T-cell (primary cell): ENCODE measurements around the gene DNAJC3. TPM values are rescaled to one million over a fixed set of nuclear protein-coding genes. Genes with fewer than 3 reads are reported as not detected.
"Not testable (repeated sequence)": the region's sequence is repeated elsewhere in the genome, so short reads cannot be mapped to it uniquely, and the experiment has no call there.

ENCODE experiments used
- ATAC-seq, 4 experiments: fragments of 200-7000 bp in 3 of 4; fragments of 150-1000 bp in 1 of 4; cut with Tn5 transposase; replicated peaks in 1 of 4; 1 replicate in 3 of 4; 2 replicates in 1 of 4; pipeline ENCODE4 v1.10.0; 2021; ENCODE audit warnings: moderate library complexity in 3 of 4, mild to moderate bottlenecking in 2 of 4, moderate number of reproducible peaks in 1 of 4
- CTCF ChIA-PET, 2 donors: fragments of 300-600 bp; sonication (Branson Sonifier 250); formaldehyde crosslinking; loops; one replicate each; lab custom pipeline; 2022; ENCODE audit warnings: antibody characterized with exemption in 2 of 2; lab: Charles Lee
- POLR2A ChIA-PET, 2 donors: fragments of 300-600 bp; sonication (Branson Sonifier 250); formaldehyde crosslinking; loops; one replicate each; lab custom pipeline; 2022; ENCODE audit warnings: antibody characterized with exemption in 2 of 2; lab: Charles Lee
- DNase-seq, 35 experiments: peaks; one replicate each; pipeline versions ENCODE4 v3.0.0 to v3.0.0-alpha.2; 2013 to 2023
- H3K27ac ChIP-seq: one replicate; pipeline ENCODE4 v1.5.1; 2013; ENCODE audit warnings: low read length
- H3K27me3 ChIP-seq, 2 experiments: replicated peaks in 1 of 2; 1 replicate in 1 of 2; 2 replicates in 1 of 2; pipeline versions ENCODE4 v1.6.1 to v1.7.0; 2013; ENCODE audit warnings: low read length in 1 of 2, mixed read lengths in 1 of 2; ENCODE audit not compliant: control insufficient read depth in 2 of 2, insufficient read depth in 2 of 2; ENCODE audit errors: extremely low read depth in 1 of 2
- H3K36me3 ChIP-seq, 2 donors: 1 replicate in 1 of 2; 2 replicates in 1 of 2; pipeline versions ENCODE4 v1.6.1 to v1.7.0; 2013; ENCODE audit warnings: low read length in 1 of 2; ENCODE audit not compliant: control insufficient read depth in 2 of 2, insufficient read depth in 1 of 2; ENCODE audit errors: extremely low read depth in 1 of 2
- H3K4me1 ChIP-seq, 2 experiments: 1 replicate in 1 of 2; 2 replicates in 1 of 2; pipeline versions ENCODE4 v1.6.1 to v1.7.0; 2013; ENCODE audit warnings: low read length in 2 of 2, mixed read lengths in 1 of 2; ENCODE audit not compliant: insufficient read depth in 2 of 2, control insufficient read depth in 1 of 2; ENCODE audit errors: extremely low read depth in 1 of 2
- H3K4me3 ChIP-seq, 2 donors: 1 replicate in 1 of 2; 2 replicates in 1 of 2; pipeline versions ENCODE4 v1.5.1 to v1.7.0; 2013; ENCODE audit warnings: mild to moderate bottlenecking in 2 of 2, low read length in 1 of 2, moderate library complexity in 1 of 2; ENCODE audit not compliant: control insufficient read depth in 1 of 2; ENCODE audit errors: extremely low read depth in 1 of 2
- H3K9me3 ChIP-seq: 2 replicates; pipeline ENCODE4 v1.7.0; 2013
- H3K27ac Mint-ChIP-seq, 2 donors: one replicate each; pipeline ENCODE4 v1.8.0; 2020 to 2021; ENCODE audit warnings: mild to moderate bottlenecking in 2 of 2, mixed read lengths in 2 of 2
- H3K27me3 Mint-ChIP-seq, 2 donors: one replicate each; pipeline ENCODE4 v1.8.0; 2021 to 2022; ENCODE audit warnings: mixed read lengths in 2 of 2
- H3K36me3 Mint-ChIP-seq: one replicate; pipeline ENCODE4 v1.8.0; 2021; ENCODE audit warnings: mixed read lengths
- H3K4me1 Mint-ChIP-seq, 3 donors: one replicate each; pipeline ENCODE4 v1.8.0; 2020 to 2022; ENCODE audit warnings: mixed read lengths in 3 of 3, mild to moderate bottlenecking in 1 of 3
- H3K4me3 Mint-ChIP-seq, 3 donors: one replicate each; pipeline ENCODE4 v1.8.0; 2020 to 2022; ENCODE audit warnings: mild to moderate bottlenecking in 3 of 3, mixed read lengths in 3 of 3, moderate library complexity in 3 of 3
- H3K9me3 Mint-ChIP-seq, 3 donors: one replicate each; pipeline ENCODE4 v1.8.0; 2020 to 2022; ENCODE audit warnings: mixed read lengths in 3 of 3
- WGBS: methylation state at CpG from one replicate; pipeline ENCODE4 v1.1.5; 2013; ENCODE audit warnings: missing lambda C conversion rate; ENCODE audit not compliant: insufficient coverage; 5-methylcytosine and 5-hydroxymethylcytosine counted together
- total RNA-seq, 35 experiments: library from RNA in 6 of 35; stranded (reverse) in 6 of 35; fragments of 120-200 nt in 1 of 35; gene quantifications; one replicate each; pipeline versions ENCODE4 v1.2.1 to v1.2.4 and lab custom pipeline; 2013 to 2026

DNAJC3 gene
- total RNA-seq, 5 donors from 2014 or later (not counting 1 experiment from before 2014, with no cell fraction given): 16.6 to 21.3 (median 19.8) TPM

DNA sequence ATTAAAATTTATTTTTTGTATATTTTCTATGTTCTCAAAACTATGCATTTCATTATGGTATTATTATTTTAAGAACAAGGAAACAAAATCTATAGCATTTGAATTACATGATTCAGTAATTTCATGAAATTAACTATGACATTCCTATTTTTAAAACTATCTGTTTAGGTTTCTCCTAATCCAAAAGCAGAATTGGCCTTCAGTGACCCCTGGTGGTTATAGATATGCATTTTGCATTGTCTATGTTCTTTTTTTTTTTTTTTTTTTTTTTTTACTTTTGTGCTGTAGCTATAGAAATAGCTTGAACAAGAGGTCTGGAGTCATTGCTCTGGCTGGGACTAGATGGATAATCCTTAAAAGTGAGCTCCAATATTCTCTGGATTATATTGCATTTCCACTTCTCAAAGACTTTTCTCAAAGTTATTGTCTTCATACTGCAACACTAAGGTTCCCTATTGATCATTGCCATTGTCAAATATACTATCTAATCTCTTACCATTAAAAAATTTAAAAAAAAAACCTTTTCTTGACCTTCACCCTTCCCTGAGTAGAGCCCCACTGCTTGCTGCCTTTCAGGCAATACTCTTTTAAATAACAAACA lies 15.9 kb upstream of the DNAJC3 start:
- H3K4me3 Mint-ChIP-seq: no peak overlapping the region
- H3K36me3 ChIP-seq: no peaks in the 10 kb centered on the region

DNA sequence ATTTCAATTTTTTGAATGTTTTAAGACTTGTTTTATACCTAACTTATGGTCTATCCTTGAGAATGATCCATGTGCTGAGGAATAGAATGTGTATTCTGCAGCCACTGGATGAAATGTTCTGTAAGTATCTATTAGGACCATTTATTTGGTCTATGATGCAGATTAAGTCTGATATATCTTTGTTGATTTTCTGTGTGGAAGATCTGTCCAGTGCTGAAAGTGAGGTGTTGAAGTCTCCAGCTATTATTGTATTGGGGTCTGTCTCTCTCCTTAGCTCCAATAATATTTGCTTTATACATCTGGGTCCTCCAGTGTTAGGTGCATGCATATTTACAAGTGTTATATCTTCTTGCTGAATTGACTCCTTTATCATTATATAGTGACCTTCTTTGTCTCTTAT lies 9.7 kb upstream of the DNAJC3 start:
- ATAC-seq, H3K4me1 ChIP-seq, H3K36me3 ChIP-seq, H3K4me3 Mint-ChIP-seq, CTCF ChIA-PET, H3K9me3 ChIP-seq, H3K27ac Mint-ChIP-seq, DNase-seq, H3K4me1 Mint-ChIP-seq, H3K27me3 ChIP-seq, H3K27ac ChIP-seq, H3K4me3 ChIP-seq: not testable (repeated sequence)
- Mint-ChIP-seq H3K36me3 (peaks cover 12% of the 10 kb centered on the region), H3K9me3 (peaks cover 36 to 61% (median 57%) of the 10 kb centered on the region in 3 donors), H3K27me3 (peaks cover 6 to 15% of the 10 kb centered on the region in 2 donors)
- POLR2A ChIA-PET: interaction anchor here in 1 of 2 donors (0.7 kb wide), 1 partner anchor 10 kb away, joined by 3 read pairs; the partner anchor contains the start of gene DNAJC3

More for the DNA sequence above, 15.9 kb upstream of the DNAJC3 start:
- ATAC-seq (no peak), DNase-seq (peak in 1 of 35 experiments; percentile 50)
- H3K9me3 ChIP-seq: no peaks in the 10 kb centered on the region
- Mint-ChIP-seq H3K27me3 (peaks cover 18 to 22% of the 10 kb centered on the region in 2 donors), H3K27ac (no peak overlapping the region), H3K4me1 (no peaks in the 10 kb centered on the region), H3K36me3 (no peaks in the 10 kb centered on the region), H3K9me3 (peaks cover 8 to 21% (median 16%) of the 10 kb centered on the region in 3 donors)
- ChIA-PET POLR2A (interaction anchor here (0.6 to 0.8 kb wide), 4 partner anchors 26 to 1994 kb away, joined by 3 to 8 read pairs (median 4); no protein-coding TSS in a partner anchor), CTCF (interaction anchor here (0.6 to 1.4 kb wide), 16 partner anchors 11 to 1572 kb away, joined by 3 to 15 read pairs (median 4); partner anchors contain the start of gene DNAJC3 (in 1 of the 2))
- H3K27ac ChIP-seq: no peak overlapping the region
- peaks cover 0 to 6% of the 10 kb centered on the region in 2 experiments for H3K27me3 ChIP-seq
- H3K4me1 ChIP-seq: no peaks in the 10 kb centered on the region
- H3K4me3 ChIP-seq: no peak overlapping the region

DNA sequence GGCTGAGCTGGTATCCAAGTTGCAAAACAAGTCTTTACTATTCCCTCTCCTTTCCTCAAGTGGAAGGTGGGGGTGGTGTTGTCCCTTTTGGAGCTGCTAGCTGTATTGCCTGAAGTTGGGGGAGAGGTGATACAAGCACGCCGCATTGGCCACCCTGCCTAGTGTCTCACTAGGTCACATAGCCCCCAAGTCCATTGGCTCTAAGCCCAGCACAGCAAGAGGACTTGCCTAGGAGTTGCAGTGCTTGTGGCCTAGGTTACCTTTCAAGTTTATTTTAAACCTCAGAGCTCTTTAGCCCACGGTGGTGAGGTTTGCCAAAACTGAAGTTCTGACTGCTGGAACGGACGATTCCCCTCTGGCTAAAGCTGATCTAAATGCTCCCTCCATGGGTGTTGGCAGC lies 5.3 kb upstream of the DNAJC3 start:
- ATAC-seq (no peak), DNase-seq (no peak)
- Histone ChIP-seq H3K9me3 (peaks cover 7% of the 10 kb centered on the region), H3K27ac (no peak overlapping the region), H3K4me3 (no peak overlapping the region), H3K36me3 (no peaks in the 10 kb centered on the region), H3K27me3 (no peaks in the 10 kb centered on the region), H3K4me1 (peaks cover 2 to 5% of the 10 kb centered on the region in 2 experiments)
- Mint-ChIP-seq H3K27me3 (peaks cover 0 to 1% of the 10 kb centered on the region in 2 donors), H3K4me1 (peaks cover 23 to 31% (median 31%) of the 10 kb centered on the region in 3 donors), H3K27ac (no peak overlapping the region), H3K4me3 (no peak overlapping the region), H3K9me3 (peaks cover 32 to 48% (median 43%) of the 10 kb centered on the region in 3 donors), H3K36me3 (peaks cover 22% of the 10 kb centered on the region)
- ChIA-PET CTCF (interaction anchor here (1.4 to 2.7 kb wide), 2 partner anchors 11 to 483 kb away, joined by 3 to 8 read pairs; no protein-coding TSS in a partner anchor), POLR2A (no interaction called here)
- WGBS: 100% methylated on average over 4 of the region's 5 CpGs

DNA sequence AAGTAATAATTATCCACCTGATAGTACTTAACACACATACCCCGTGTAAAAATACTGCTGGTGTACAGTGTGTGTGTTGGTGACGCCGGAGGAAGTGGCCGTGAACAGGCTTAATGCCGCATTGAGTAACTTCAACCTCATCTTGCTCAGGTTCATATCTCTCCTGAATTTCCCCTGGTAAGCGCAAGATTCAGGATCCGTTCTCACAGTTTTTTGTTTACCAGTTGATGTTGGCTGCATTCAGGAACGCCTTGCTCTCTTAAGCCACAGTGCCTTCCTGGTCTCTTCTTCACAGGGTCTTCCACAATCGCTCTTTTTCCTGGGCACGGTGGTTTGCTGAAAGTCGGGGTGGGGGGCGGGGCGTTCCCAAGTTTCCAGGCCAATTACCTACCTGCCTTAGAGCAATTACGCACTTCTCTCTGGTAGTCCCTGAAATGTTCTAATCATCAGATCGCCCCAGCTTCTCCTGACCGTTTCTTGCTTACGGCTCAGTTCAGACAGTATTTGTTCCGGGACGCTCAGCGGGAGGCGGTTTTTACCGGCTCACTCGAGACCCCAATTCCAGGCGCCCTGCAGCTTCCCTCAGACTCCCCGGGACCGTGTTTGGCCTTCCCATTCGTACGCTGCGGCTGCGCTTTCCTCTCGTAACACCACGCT lies 706 bp upstream of the DNAJC3 start:
- H3K9me3 Mint-ChIP-seq: peaks cover under 1 to 15% (median 13%) of the 10 kb centered on the region in 3 donors
- peaks cover 62 to 64% (median 62%) of the 10 kb centered on the region in 3 donors for H3K4me1 Mint-ChIP-seq
- ChIA-PET CTCF (interaction anchor here in 1 of 2 donors (0.5 to 1.2 kb wide), 3 partner anchors 487 to 1895 kb away, joined by 3 to 5 read pairs (median 3); no protein-coding TSS in a partner anchor), POLR2A (interaction anchor here (0.6 to 0.9 kb wide), 6 partner anchors 43 to 1127 kb away, joined by 3 to 5 read pairs (median 4); no protein-coding TSS in a partner anchor)
- H3K27ac ChIP-seq: peak overlapping the region; percentile 80
- under 1% methylated on average over 23 of the region's 32 CpGs for WGBS
- peaks cover 21% of the 10 kb centered on the region for H3K36me3 Mint-ChIP-seq
- H3K9me3 ChIP-seq: peaks cover 5% of the 10 kb centered on the region
- H3K27me3 Mint-ChIP-seq: no peaks in the 10 kb centered on the region
- H3K27ac Mint-ChIP-seq: peak overlapping the region; percentile 91 to 93
- no peaks in the 10 kb centered on the region for H3K27me3 ChIP-seq
- no peaks in the 10 kb centered on the region for H3K36me3 ChIP-seq
- peak in 2 of 4 experiments; percentile 0 to 2 for ATAC-seq
- peak overlapping the region; percentile 92 to 99 (median 97) for H3K4me3 Mint-ChIP-seq
- DNase-seq: peak in 27 of 35 experiments; percentile 13 to 53 (median 24)
- H3K4me3 ChIP-seq: peak overlapping the region; percentile 95 to 97
- peaks cover 8 to 23% of the 10 kb centered on the region in 2 experiments for H3K4me1 ChIP-seq

DNA sequence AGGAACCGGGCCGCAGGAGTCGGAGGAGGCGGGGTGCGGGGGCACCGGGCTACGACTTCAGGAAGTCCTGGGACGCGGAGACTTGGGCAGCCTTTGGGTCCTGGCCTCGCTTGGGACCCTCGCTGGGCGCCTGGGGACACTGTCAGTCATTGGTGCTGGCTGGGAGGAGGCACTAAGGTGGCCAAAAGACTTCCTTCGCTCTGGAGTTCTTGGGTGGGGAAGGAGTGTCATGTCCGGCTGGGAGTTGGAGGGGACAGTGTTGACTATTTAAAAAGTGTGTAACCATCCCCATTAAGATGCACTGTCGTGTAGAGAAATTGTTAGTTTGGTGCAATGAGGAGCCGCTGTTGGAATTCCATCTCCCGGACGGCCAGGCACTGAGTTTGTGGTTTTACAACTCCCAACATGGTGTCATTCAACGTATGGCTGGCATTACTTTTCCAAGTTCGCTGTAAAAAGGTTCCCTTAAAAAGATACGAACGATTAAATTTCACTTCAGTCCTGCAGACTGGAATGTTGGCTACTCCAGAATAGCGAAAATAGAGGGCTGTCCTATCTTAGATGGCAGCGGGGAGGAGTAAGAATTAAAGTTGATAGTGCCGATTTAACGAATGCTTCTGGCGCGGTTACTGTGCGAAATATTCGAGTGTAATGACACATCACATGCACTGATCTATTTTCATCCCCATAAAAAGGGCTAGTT lies 776 bp downstream of the DNAJC3 start:
- H3K4me3 ChIP-seq: peak overlapping the region; percentile 75 to 79
- H3K36me3 Mint-ChIP-seq: peaks cover 19% of the 10 kb centered on the region
- H3K4me3 Mint-ChIP-seq: peak overlapping the region; percentile 92 to 99 (median 97)

More for the DNA sequence above, 776 bp downstream of the DNAJC3 start:
- H3K4me1 Mint-ChIP-seq: peaks cover 74 to 79% (median 77%) of the 10 kb centered on the region in 3 donors
- H3K9me3 Mint-ChIP-seq: peaks cover 0 to 9% (median 7%) of the 10 kb centered on the region in 3 donors
- peaks cover 8 to 23% of the 10 kb centered on the region in 2 experiments for H3K4me1 ChIP-seq
- peaks cover 5% of the 10 kb centered on the region for H3K9me3 ChIP-seq
- H3K36me3 ChIP-seq: no peaks in the 10 kb centered on the region
- ATAC-seq: no peak
- H3K27me3 Mint-ChIP-seq: no peaks in the 10 kb centered on the region
- peak overlapping the region; percentile 75 to 80 for H3K27ac Mint-ChIP-seq
- CTCF ChIA-PET: interaction anchor here in 1 of 2 donors (0.9 kb wide), 1 partner anchor 26 kb away, joined by 4 read pairs; no protein-coding TSS in a partner anchor
- no peaks in the 10 kb centered on the region for H3K27me3 ChIP-seq
- DNase-seq: peak in 5 of 35 experiments; percentile 2 to 40 (median 6)
- H3K27ac ChIP-seq: peak overlapping the region; percentile 64
- POLR2A ChIA-PET: no interaction called here
- under 1% methylated on average over 22 of the region's 30 CpGs for WGBS
